ENCODE results near the gene PDCD7. TPM values are rescaled to one million over a fixed set of nuclear protein-coding genes. Genes with fewer than 3 reads are reported as not detected.

PDCD7 gene
- polyA plus RNA-seq, 2 of the 4 experiments (the other 2 are of a cell fraction): 19.0 to 23.7 TPM

DNA sequence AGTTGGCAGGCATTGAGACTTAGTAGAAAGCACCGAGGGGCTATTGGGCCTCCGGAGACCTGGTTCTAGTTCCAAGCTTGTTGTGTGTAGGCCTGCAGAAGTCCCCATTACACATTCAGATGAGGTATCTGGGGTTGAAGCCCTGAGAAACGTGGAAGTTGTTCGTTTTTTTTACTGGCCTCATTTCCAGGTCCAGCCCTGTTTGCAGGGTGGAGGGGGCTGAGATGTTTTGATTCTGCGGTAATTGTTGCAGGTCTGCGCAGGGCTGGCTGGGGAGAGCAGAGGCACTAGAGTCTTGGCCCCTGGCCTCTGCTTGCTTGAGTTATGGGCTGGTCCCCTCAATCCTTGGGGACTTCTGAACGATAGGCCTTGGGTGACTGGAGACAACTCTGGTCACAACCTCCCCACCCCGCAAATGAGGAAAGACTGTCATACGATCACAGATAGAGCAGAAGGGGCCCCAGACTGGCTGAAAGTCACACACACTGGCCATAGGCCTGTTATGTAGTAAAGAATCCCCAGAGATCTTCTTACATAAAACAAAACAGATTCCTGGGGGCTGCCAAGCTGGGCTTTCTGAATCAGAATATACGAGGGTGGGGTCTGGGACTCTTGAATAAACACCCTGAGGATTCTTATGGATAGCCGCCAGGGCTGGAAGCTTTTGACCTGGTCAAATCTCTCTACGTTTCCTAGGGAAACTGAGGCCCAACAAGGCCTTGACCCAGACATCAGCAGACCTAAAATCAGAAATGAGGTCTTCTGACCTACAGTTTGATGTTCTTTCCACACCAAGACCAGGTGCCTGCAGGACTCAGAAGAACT is 41.5 kb downstream of the PDCD7 start:
- WGBS (ENCODE audit: missing lambda C conversion rate): 88% methylated on average over 12 of the region's 12 CpGs
- POLR2A ChIA-PET: no interaction called here
- H3K27ac ChIP-seq: no peak overlapping the region
- no peak for ATAC-seq
- no peak for DNase-seq (ENCODE audit: low read depth in 1 of 2, low spot score in 1 of 2)
- no peak overlapping the region for H3K4me2 ChIP-seq
- no peak for FAIRE-seq
- CTCF ChIA-PET: interaction anchor here (1.0 to 5.9 kb wide), 9 partner anchors 10 to 58 kb away, joined by 3 to 29 read pairs (median 4); partner anchors contain the start of gene KBTBD13
- H3K4me1 ChIP-seq: no peaks in the 10 kb centered on the region
- H3K9me3 ChIP-seq: no peaks in the 10 kb centered on the region
- TF ChIP-seq SREBF2 (IDR thresholded peaks at IDR 0.05) (no peak), RCOR1 (IDR thresholded peaks at IDR 0.05; ENCODE audit: low read depth, low read length) (no peak), ZNF302 (CRISPR knock-in tag; IDR thresholded peaks at IDR 0.05) (no peak), HDAC2 (IDR thresholded peaks at IDR 0.05) (no peak), RARB (CRISPR knock-in tag; IDR thresholded peaks at IDR 0.05) (no peak), JUN (IDR thresholded peaks at IDR 0.05) (no peak), RAD21 (conservative IDR thresholded peaks at IDR 0.05 in 1 of 2, IDR thresholded peaks at IDR 0.05 in 1 of 2) (no peak), TFCP2L1 (CRISPR knock-in tag; IDR thresholded peaks at IDR 0.05) (no peak), ZSCAN20 (CRISPR knock-in tag; IDR thresholded peaks at IDR 0.05) (no peak)
- TF ChIP-seq, protein P1, sequence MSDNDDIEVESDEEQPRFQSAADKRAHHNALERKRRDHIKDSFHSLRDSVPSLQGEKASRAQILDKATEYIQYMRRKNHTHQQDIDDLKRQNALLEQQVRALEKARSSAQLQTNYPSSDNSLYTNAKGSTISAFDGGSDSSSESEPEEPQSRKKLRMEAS (IDR thresholded peaks at IDR 0.05): no peak
- H3K4me3 ChIP-seq: no peak overlapping the region

DNA sequence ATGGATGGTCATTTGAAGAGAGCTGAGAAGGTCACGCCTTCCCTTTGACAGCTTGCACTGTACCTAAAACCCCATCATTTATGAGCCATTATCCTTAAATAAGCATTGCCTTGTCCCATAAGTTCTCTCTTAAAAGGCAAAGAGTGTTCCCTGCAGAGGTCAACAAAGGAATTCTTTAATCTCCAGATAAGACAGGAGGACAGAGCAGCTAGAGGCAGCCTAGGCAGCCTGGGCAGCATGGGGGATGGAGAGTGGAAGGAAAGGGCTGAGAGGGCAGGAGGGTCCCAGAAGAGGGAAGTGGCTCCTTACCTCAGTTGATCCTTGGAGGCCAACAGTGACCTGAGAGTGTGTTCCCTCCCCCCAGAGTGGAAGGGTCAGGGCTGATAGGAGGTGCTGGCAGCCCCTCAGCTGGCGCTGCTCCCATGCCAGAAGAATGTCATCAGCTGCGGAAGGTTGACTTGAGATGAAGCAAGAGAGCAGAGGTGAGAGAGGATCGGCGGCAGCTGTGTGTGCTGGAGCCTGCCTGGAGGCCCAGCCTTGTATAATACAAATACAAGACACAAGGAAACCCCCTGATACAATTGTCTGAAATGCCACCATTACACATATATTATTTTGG is 44.3 kb downstream of the PDCD7 start:
- ATAC-seq: no peak
- no peaks in the 10 kb centered on the region for H3K9me3 ChIP-seq
- no peak overlapping the region for H3K4me2 ChIP-seq
- CTCF ChIA-PET: interaction anchor here (0.6 to 32.9 kb wide), 7 partner anchors 11 to 274 kb away, joined by 3 to 1280 read pairs (median 5); partner anchors contain the start of genes KBTBD13, RASL12 and SLC51B
- no peaks in the 10 kb centered on the region for H3K4me1 ChIP-seq
- no peak overlapping the region for H3K27ac ChIP-seq
- no peak overlapping the region for H3K4me3 ChIP-seq
- POLR2A ChIA-PET: no interaction called here
- no peak for TF ChIP-seq CHD4 (IDR thresholded peaks at IDR 0.05; ENCODE audit: borderline replicate concordance)
- TF ChIP-seq, protein P2, sequence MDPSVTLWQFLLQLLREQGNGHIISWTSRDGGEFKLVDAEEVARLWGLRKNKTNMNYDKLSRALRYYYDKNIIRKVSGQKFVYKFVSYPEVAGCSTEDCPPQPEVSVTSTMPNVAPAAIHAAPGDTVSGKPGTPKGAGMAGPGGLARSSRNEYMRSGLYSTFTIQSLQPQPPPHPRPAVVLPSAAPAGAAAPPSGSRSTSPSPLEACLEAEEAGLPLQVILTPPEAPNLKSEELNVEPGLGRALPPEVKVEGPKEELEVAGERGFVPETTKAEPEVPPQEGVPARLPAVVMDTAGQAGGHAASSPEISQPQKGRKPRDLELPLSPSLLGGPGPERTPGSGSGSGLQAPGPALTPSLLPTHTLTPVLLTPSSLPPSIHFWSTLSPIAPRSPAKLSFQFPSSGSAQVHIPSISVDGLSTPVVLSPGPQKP (IDR thresholded peaks at IDR 0.05; ENCODE audit: low read depth, low read length): no peak
- TF ChIP-seq POLR2A (IDR thresholded peaks at IDR 0.05; ENCODE audit: low read length): no peak
- no peak for TF ChIP-seq PHF8 (IDR thresholded peaks at IDR 0.05; ENCODE audit: borderline replicate concordance, low read depth)
- no peak for TF ChIP-seq RAD21 (conservative IDR thresholded peaks at IDR 0.05 in 1 of 2, IDR thresholded peaks at IDR 0.05 in 1 of 2)
- TF ChIP-seq TFCP2L1 (CRISPR knock-in tag; IDR thresholded peaks at IDR 0.05): no peak
- TF ChIP-seq, protein P1 (IDR thresholded peaks at IDR 0.05): no peak
- no peak for DNase-seq (ENCODE audit: low read depth in 1 of 2, low spot score in 1 of 2)
- WGBS (ENCODE audit: missing lambda C conversion rate): 83% methylated on average over 5 of the region's 5 CpGs
- FAIRE-seq: no peak

DNA sequence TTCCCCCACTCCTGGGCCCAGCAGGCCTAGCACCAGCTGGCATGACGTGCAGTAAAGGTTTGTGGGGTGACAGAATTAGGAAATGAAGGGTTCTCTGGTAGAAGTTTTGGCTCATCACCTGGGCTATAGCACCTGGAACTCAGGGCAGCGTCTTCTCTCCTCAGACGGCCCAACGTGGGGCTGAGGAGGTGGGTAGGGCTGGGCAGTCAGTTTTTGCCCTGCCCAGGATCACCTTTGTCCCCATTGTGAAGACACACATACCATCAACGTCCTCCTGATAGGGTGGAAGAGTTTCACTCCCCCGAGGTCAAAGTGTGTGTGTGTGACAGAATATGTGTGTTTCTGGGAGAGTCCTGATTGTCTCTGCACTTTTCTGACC is 45.0 kb downstream of the PDCD7 start:
- TF ChIP-seq CHD2 (IDR thresholded peaks at IDR 0.05; ENCODE audit: low read length, partially characterized antibody): no peak
- TF ChIP-seq, protein P3, sequence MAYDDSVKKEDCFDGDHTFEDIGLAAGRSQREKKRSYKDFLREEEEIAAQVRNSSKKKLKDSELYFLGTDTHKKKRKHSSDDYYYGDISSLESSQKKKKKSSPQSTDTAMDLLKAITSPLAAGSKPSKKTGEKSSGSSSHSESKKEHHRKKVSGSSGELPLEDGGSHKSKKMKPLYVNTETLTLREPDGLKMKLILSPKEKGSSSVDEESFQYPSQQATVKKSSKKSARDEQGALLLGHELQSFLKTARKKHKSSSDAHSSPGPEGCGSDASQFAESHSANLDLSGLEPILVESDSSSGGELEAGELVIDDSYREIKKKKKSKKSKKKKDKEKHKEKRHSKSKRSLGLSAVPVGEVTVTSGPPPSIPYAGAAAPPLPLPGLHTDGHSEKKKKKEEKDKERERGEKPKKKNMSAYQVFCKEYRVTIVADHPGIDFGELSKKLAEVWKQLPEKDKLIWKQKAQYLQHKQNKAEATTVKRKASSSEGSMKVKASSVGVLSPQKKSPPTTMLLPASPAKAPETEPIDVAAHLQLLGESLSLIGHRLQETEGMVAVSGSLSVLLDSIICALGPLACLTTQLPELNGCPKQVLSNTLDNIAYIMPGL (CRISPR knock-in tag; IDR thresholded peaks at IDR 0.05; ENCODE audit: borderline replicate concordance): no peak
- no peak for TF ChIP-seq JUN (IDR thresholded peaks at IDR 0.05)
- no peak for TF ChIP-seq FOXS1 (CRISPR knock-in tag; IDR thresholded peaks at IDR 0.05)
- no peak for TF ChIP-seq POLR2A (IDR thresholded peaks at IDR 0.05; ENCODE audit: low read length)
- TF ChIP-seq, protein P1 (IDR thresholded peaks at IDR 0.05): no peak
- ChIA-PET CTCF (interaction anchor here (0.6 to 32.9 kb wide), 5 partner anchors 13 to 55 kb away, joined by 3 to 1280 read pairs (median 23); partner anchors contain the start of genes KBTBD13, RASL12 and SLC51B), POLR2A (no interaction called here)
- 65% methylated on average over 6 of the region's 6 CpGs for WGBS (ENCODE audit: missing lambda C conversion rate)
- no peak overlapping the region for H3K4me2 ChIP-seq
- no peaks in the 10 kb centered on the region for H3K4me1 ChIP-seq
- DNase-seq (ENCODE audit: low read depth in 1 of 2, low spot score in 1 of 2) (no peak), ATAC-seq (no peak), FAIRE-seq (no peak)
- H3K27ac ChIP-seq: no peak overlapping the region
- H3K9me3 ChIP-seq: no peaks in the 10 kb centered on the region
- no peak overlapping the region for H3K4me3 ChIP-seq
